Erythroblast (primary cell): ENCODE measurements around the gene NAIP.

Source experiments
- GATA1 ChIP-seq: IDR thresholded peaks from 2 replicates; pipeline ENCODE4 v1.6.1; 2011; ENCODE audit warnings: low read depth, mild to moderate bottlenecking, control low read depth, low read length, moderate library complexity
- POLR2A ChIP-seq: IDR thresholded peaks from 2 replicates; pipeline ENCODE4 v1.6.1; 2011; ENCODE audit warnings: mild to moderate bottlenecking, low read length

- TF ChIP-seq POLR2A (no peak), GATA1 (no peak)
Observed at GRCh38 chr5:71011194-71011792, 13.8 kb downstream of the NAIP start.
